ENCODE results near the gene ARL5B.
A peak's percentile ranks its signal among the peaks of the same experiment; 100 is the strongest.

The ARL5B gene

DNA sequence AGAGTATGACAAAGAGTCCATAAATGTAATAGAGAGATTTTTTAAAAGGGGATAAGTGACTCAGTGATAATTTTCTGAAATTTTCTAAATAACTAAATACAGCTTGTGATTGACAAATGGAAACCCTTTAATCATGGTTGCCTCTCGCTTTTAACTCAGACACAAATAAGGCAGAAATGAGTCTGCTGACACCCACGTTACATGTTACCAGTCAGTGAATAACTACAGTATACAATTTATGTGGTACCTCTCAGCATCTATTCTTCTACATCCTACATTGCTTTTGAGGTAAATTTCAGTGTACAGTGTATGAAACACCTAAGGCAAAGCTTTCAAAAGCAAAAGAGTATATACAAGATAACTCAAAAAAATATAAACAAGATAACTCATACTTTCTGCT is 12.1 kb upstream of the ARL5B start:
- Histone ChIP-seq H3K4me3 (ENCODE audit: low read depth, low read length) (no peak overlapping the region), H3K36me3 (replicated peaks) (no peaks in the 10 kb centered on the region), H3K27me3 (replicated peaks) (no peaks in the 10 kb centered on the region), H3K27ac (no peak overlapping the region)
- TF ChIP-seq, protein P1, sequence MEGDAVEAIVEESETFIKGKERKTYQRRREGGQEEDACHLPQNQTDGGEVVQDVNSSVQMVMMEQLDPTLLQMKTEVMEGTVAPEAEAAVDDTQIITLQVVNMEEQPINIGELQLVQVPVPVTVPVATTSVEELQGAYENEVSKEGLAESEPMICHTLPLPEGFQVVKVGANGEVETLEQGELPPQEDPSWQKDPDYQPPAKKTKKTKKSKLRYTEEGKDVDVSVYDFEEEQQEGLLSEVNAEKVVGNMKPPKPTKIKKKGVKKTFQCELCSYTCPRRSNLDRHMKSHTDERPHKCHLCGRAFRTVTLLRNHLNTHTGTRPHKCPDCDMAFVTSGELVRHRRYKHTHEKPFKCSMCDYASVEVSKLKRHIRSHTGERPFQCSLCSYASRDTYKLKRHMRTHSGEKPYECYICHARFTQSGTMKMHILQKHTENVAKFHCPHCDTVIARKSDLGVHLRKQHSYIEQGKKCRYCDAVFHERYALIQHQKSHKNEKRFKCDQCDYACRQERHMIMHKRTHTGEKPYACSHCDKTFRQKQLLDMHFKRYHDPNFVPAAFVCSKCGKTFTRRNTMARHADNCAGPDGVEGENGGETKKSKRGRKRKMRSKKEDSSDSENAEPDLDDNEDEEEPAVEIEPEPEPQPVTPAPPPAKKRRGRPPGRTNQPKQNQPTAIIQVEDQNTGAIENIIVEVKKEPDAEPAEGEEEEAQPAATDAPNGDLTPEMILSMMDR (IDR thresholded peaks at IDR 0.05; ENCODE audit: low read depth, low read length, missing control alignments) = no peak
- in situ Hi-C loops (cut with HindIII; ENCODE audit: low pct_ligation_motif_present, low sequenced_read_pairs) = no loop called here
- no peak for DNase-seq

DNA sequence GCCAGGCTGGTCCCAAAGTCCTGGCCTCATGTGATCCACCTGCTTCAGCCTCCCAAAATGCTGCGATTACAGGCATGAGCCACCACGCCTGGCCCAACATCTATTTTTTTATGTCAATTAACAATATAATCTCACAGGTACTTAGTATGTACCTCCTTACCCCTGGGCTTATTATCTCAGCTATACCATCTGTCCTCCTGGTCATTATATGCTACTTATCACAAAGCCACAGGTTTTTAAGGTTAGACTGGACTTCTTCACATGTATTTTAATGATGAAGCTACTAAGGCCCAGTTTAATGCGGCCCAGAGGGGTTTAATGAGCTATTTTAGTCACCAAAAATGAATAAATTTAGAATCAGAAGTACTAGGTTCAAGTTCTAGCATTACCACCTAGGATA is 11.3 kb upstream of the ARL5B start:
- in situ Hi-C loops (cut with HindIII; ENCODE audit: low pct_ligation_motif_present, low sequenced_read_pairs) = no loop called here

DNA sequence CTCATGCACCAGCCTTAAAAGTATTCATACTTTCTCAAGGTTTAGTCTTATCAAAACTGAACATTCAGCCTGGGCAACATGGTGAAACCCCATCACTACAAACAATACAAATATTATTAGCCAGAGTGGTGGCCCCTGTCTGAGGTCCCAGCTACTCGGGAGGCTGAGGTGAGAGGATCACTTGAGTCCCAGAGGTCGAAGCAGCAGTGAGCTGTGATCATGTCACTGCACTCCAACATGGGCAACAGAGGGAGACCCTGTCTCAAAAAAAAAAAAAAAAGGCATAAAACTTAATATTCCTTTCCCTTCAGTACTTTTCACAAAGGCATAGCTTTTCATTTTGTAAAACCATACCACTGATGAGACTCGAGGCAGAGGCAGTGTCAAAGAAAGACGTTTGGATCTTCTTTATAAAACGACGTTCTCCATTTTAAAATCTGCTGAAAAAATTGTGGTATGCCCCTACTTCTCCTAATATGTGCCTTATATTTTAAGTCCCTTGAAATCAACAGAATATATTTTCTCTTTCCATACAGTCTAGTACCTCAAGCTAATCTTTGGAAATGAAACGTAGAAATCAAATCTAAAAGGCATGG is 9.8 kb upstream of the ARL5B start:
- TF ChIP-seq, protein P1 (IDR thresholded peaks at IDR 0.05; ENCODE audit: low read depth, low read length, missing control alignments) = no peak
- in situ Hi-C loops (cut with HindIII; ENCODE audit: low pct_ligation_motif_present, low sequenced_read_pairs) = no loop called here
- H3K27ac ChIP-seq = no peak overlapping the region
- no peaks in the 10 kb centered on the region for H3K36me3 ChIP-seq (replicated peaks)
- H3K27me3 ChIP-seq (replicated peaks) = no peaks in the 10 kb centered on the region
- no peak for DNase-seq
- H3K4me3 ChIP-seq (ENCODE audit: low read depth, low read length) = peak overlapping the region; percentile 18

More for the DNA sequence above, 11.3 kb upstream of the ARL5B start:
- DNase-seq = no peak
- TF ChIP-seq, protein P1 (IDR thresholded peaks at IDR 0.05; ENCODE audit: low read depth, low read length, missing control alignments) = no peak
- Histone ChIP-seq H3K27ac (no peak overlapping the region), H3K36me3 (replicated peaks) (no peaks in the 10 kb centered on the region), H3K27me3 (replicated peaks) (no peaks in the 10 kb centered on the region), H3K4me3 (ENCODE audit: low read depth, low read length) (no peak overlapping the region)

DNA sequence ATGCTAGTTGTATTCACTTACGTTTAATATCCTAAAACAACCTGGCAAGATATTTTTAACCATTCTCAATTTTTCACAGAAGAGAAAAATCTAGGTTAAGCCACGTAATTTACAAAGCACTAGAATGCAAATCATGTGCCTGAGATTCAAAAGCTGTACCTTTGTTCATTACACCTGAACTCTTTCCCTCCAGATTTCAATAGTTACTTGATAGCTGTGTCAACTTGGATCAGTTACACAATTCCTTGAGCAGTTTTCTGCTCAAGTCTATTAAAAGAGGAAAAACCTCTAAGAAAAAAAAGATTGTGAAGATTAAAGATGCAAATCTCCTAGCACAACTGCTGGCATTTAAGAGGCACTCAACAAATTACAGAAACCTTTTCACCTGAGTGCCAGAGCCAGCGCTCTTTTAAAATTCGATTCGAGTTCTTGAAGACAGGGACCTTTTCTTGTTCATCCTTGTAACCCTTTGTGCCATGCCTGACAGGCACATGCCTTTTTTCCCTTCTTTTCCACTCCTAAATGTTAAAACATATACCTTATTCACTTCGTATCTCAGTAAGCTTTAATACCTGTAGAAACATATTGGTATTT is 8.7 kb upstream of the ARL5B start:
- DNase-seq = no peak
- Histone ChIP-seq H3K27me3 (replicated peaks) (no peaks in the 10 kb centered on the region), H3K4me3 (ENCODE audit: low read depth, low read length) (peak overlapping the region; percentile 85), H3K36me3 (replicated peaks) (no peaks in the 10 kb centered on the region), H3K27ac (no peak overlapping the region)
- TF ChIP-seq, protein P1 (IDR thresholded peaks at IDR 0.05; ENCODE audit: low read depth, low read length, missing control alignments) = no peak
- in situ Hi-C loops (cut with HindIII; ENCODE audit: low pct_ligation_motif_present, low sequenced_read_pairs) = no loop called here

DNA sequence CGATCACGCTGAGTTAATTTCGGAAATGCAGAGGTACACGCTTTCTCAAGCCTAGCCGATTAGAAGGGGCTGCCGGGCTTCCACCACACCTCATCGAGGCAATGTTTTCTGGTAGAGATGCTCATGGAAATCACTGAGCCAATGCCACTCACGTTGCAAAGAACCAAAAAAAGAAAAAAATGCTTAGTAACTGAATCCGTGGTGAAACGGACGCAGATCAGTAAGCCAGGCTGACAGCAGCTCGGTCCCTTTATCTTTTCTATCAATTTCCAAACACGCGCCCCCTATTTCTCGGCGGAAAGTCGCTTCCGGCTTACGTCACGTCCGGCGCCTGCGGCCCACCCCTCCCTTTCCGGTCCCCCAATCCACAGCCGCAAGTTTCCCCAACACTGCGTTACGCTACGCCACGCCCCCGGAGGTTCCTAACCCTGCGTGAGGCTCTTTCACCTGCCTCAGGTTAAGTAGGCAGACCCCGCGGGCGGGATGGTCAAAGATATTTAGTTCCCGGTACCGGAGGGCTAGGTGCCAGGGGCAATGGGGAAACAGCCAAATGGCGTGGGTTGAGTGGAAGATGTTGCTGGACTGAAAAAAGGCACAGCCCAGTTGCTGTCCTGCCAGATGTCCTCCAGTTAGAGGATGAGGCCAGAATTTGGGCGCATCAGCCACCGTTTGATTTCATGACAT is 7.8 kb upstream of the ARL5B start, which contains the start of gene NSUN6:
NSUN6 (minus strand) TSS at position 264 of the 684 bp plus-strand sequence. CDS start 384 bp downstream, outside the sequence.
- peak; percentile 88 for DNase-seq

More for the DNA sequence above, 7.8 kb upstream of the ARL5B start, which contains the start of gene NSUN6:
- TF ChIP-seq, protein P1 (IDR thresholded peaks at IDR 0.05; ENCODE audit: low read depth, low read length, missing control alignments) = peak; percentile 6
- Histone ChIP-seq H3K36me3 (replicated peaks) (no peaks in the 10 kb centered on the region), H3K27ac (peak within 1 kb of the TSS; percentile 75), H3K4me3 (ENCODE audit: low read depth, low read length) (peak within 1 kb of the TSS; percentile 85), H3K27me3 (replicated peaks) (no peaks in the 10 kb centered on the region)
- in situ Hi-C loops (cut with HindIII; ENCODE audit: low pct_ligation_motif_present, low sequenced_read_pairs) = no loop called here
